Stimulated activated CD8-positive, alpha-beta memory T cell treated with anti-CD3 and anti-CD28 coated beads, Interleukin-12 subunit alpha, Interleukin-12 subunit beta, amount 100 ng/mL, for 24 hours (primary cell): ENCODE measurements around the gene NXPH4.

Experiments used
- DNase-seq: peaks from one replicate; pipeline ENCODE4 v3.0.0-alpha.2; 2020; ENCODE audit errors: extremely low read depth

Gene NXPH4

GRCh38 chr12:57231276-57232021 is 14.9 kb downstream of the NXPH4 start:
- DNase-seq: no peak

- DNase-seq: no peak
Measured at GRCh38 chr12:57232156-57232756, 15.7 kb downstream of the NXPH4 start.

- DNase-seq: no peak
Measured at GRCh38 chr12:57233357-57234232, 17.0 kb downstream of the NXPH4 start.

GRCh38 chr12:57234233-57234570 is 17.6 kb downstream of the NXPH4 start:
- no peak for DNase-seq

- DNase-seq: no peak
Measured at GRCh38 chr12:57234571-57235016, 18.0 kb downstream of the NXPH4 start.

GRCh38 chr12:57235017-57235727 is 18.6 kb downstream of the NXPH4 start:
- DNase-seq: no peak

- no peak for DNase-seq
Measured at GRCh38 chr12:57235728-57236131, 19.1 kb downstream of the NXPH4 start.

- DNase-seq: no peak
Measured at GRCh38 chr12:57236201-57236924, 19.8 kb downstream of the NXPH4 start.

GRCh38 chr12:57236925-57237595 is 20.5 kb downstream of the NXPH4 start:
- no peak for DNase-seq

GRCh38 chr12:57237596-57237931 is 21.0 kb downstream of the NXPH4 start:
- DNase-seq: no peak

- DNase-seq: no peak
Measured at GRCh38 chr12:57237932-57238853, 21.6 kb downstream of the NXPH4 start.

GRCh38 chr12:57238854-57239554 is 22.4 kb downstream of the NXPH4 start:
- peak; percentile 60 for DNase-seq

- no peak for DNase-seq
Measured at GRCh38 chr12:57239587-57240065, 23.0 kb downstream of the NXPH4 start.

- DNase-seq: no peak
Measured at GRCh38 chr12:57240066-57240921, 23.7 kb downstream of the NXPH4 start.

- DNase-seq: no peak
Measured at GRCh38 chr12:57240926-57241401, 24.4 kb downstream of the NXPH4 start.

- no peak for DNase-seq
Measured at GRCh38 chr12:57241402-57242310, 25.1 kb downstream of the NXPH4 start.

GRCh38 chr12:57242329-57242690 is 25.7 kb downstream of the NXPH4 start:
- DNase-seq: no peak
